Measurements from ENCODE around the gene CYP27B1.
"Not testable (repeated sequence)": the region's sequence is repeated elsewhere in the genome, so short reads cannot be mapped to it uniquely, and the experiment has no call there.

CYP27B1 gene

GRCh38 chr12:57783466-57783801 is 16.6 kb upstream of the CYP27B1 start:
- no peak for DNase-seq (ENCODE audit: low spot score)

- DNase-seq (ENCODE audit: low spot score), result peak; percentile 90
Observed at GRCh38 chr12:57782608-57783465, 16.0 kb upstream of the CYP27B1 start, which contains the start of gene TSFM. Gene TSFM, plus strand, starts transcription at chr12:57782787. Its CDS starts 15 bp downstream, at chr12:57782802.

GRCh38 chr12:57782243-57782607 is 15.3 kb upstream of the CYP27B1 start:
- no peak for DNase-seq (ENCODE audit: low spot score)

- no peak for DNase-seq (ENCODE audit: low spot score)
Observed at GRCh38 chr12:57781801-57782200, 14.9 kb upstream of the CYP27B1 start.

GRCh38 chr12:57781244-57781643 is 14.4 kb upstream of the CYP27B1 start:
- no peak for DNase-seq (ENCODE audit: low spot score)

GRCh38 chr12:57780284-57780897 is 13.5 kb upstream of the CYP27B1 start:
- no peak for DNase-seq (ENCODE audit: low spot score)

- no peak for DNase-seq (ENCODE audit: low spot score)
Observed at GRCh38 chr12:57779736-57780135, 12.9 kb upstream of the CYP27B1 start.

GRCh38 chr12:57777911-57778310 is 11.0 kb upstream of the CYP27B1 start:
- no peak for DNase-seq (ENCODE audit: low spot score)

- no peak for DNase-seq (ENCODE audit: low spot score)
Observed at GRCh38 chr12:57777367-57777766, 10.5 kb upstream of the CYP27B1 start.

GRCh38 chr12:57776247-57776587 is 9.3 kb upstream of the CYP27B1 start:
- no peak for DNase-seq (ENCODE audit: low spot score)

- no peak for DNase-seq (ENCODE audit: low spot score)
Observed at GRCh38 chr12:57775563-57776246, 8.8 kb upstream of the CYP27B1 start.

- no peak for DNase-seq (ENCODE audit: low spot score)
Observed at GRCh38 chr12:57775044-57775443, 8.2 kb upstream of the CYP27B1 start.

- not testable (repeated sequence) for DNase-seq (ENCODE audit: low spot score)
Observed at GRCh38 chr12:57774634-57775033, 7.8 kb upstream of the CYP27B1 start.

- DNase-seq (ENCODE audit: low spot score), result no peak
Observed at GRCh38 chr12:57772429-57773322, 5.8 kb upstream of the CYP27B1 start, which contains the start of gene EEF1AKMT3. Gene EEF1AKMT3, plus strand, starts transcription at chr12:57772614. Its CDS starts 111 bp downstream, at chr12:57772725.

GRCh38 chr12:57771873-57772428 is 5.1 kb upstream of the CYP27B1 start, which contains the start of gene METTL1:
Gene METTL1, minus strand, starts transcription at chr12:57772105. Its CDS starts 22 bp downstream, at chr12:57772083.
- peak; percentile 93 for DNase-seq (ENCODE audit: low spot score)

GRCh38 chr12:57771236-57771872 is 4.5 kb upstream of the CYP27B1 start:
- peak; percentile 69 for DNase-seq (ENCODE audit: low spot score)

GRCh38 chr12:57770734-57771133 is 3.9 kb upstream of the CYP27B1 start:
- DNase-seq (ENCODE audit: low spot score), result no peak

- no peak for DNase-seq (ENCODE audit: low spot score)
Observed at GRCh38 chr12:57769594-57769993, 2.7 kb upstream of the CYP27B1 start.

- DNase-seq (ENCODE audit: low spot score), result no peak
Observed at GRCh38 chr12:57767876-57768275, 998 bp upstream of the CYP27B1 start.

- no peak for DNase-seq (ENCODE audit: low spot score)
Observed at GRCh38 chr12:57767305-57767698, 424 bp upstream of the CYP27B1 start.
